Activated CD4-positive, alpha-beta T cell treated with anti-CD3 and anti-CD28 coated beads, Interleukin-2, amount 50 U/mL, for 48 hours (primary cell): ENCODE results near the gene MDM4.
"Not testable (repeated sequence)": the region's sequence is repeated elsewhere in the genome, so short reads cannot be mapped to it uniquely, and the experiment has no call there.

Source experiments
- DNase-seq, 2 experiments: peaks; one replicate each; pipeline ENCODE4 v3.0.0-alpha.2; 2020

MDM4 gene

DNA sequence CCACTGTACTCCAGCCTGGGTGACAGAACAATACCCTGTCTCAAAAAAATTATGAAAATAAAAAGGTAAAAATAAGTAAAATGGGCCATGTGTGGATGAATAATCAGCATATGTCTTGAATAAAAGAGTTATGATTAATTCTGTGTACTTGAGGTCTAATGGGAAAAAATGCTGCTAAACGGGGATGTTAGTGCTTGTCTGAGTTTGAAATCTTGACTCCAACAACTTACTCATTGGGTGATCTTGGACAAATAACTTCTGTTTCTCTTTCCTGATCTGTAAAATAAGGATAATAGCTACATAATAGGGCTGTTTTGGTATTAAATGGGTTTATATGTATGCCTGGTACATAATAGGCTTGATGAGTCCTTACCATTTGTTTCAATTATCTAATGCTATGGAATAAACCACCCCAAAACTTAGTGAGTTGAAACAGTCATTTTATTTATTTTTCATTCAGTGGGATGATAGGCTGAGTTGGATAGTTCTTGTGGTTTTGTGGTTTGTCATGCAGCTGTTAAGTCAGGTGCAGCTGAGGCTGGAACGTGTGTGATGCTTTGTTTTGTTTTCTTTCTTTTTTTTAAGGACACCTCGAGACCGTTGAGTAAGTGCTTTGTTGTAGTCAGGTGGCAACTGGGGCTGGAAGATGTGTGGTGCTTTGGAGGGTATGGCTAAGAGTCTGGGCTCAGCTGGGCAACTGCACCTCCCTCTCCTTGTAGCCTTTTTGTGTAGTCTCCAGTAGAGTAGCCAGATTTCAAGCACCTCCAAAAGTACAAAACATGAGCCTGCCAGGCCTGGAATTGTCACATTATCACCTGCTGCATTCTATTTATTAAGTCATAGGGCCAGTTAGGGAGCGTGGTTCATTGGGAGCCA lies 4.9 kb downstream of the MDM4 start:
- DNase-seq = peak; percentile 29 to 43

DNA sequence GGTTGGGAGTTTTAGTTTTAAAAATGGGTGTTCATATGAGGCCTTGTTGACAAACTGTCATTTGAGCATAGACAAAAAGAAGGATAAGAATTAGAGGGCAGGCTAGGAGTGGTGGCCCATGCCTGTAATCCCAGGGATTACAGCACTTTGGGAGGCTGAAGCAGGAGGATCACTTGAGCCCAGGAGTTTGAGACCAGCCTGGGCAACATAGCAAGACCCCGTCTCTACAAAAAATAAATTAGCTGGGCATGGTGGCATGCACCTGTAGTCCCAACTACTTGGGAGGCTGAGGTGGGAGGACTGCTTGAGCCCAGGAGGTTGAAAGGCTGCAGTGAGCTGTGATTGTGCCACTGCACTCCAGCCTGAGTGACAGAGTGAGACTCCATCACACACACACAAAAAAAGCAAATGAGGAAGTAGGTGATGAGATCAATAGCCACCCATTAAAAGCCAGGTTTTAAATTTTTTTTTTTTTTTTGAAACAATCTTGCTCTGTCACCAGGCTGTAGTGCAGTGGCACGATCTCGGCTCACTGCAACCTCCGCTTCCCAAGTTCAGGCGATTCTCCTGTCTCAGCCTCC lies 5.8 kb downstream of the MDM4 start:
- DNase-seq = not testable (repeated sequence)

DNA sequence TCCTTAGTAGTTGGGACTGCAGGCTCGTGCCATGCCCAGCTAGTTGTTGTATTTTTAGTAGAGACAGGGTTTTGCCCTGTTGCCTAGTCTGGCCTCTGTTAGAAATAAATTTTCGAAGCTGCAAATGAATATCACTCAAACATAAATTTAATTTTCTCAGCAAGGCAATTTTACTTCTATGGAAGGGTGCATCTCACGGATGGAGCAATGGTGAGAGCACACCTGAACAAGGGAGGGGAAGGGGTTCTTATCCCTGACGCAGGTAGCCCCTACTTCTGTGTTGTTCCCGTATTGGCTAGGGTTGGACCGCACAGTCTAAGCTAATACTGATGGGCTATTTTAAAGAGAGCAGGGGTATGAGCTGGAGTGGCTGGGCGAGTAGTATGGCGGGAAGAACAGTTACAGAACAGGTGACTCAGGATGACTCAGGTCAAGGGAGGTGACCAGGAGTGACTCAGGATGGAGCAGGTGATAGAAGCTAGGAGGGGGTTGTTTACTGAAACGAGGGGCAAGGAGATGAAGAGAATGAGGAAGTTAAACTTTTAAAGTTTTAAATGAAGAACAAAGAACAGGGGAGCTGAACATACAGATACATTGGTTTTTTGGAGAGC lies 7.5 kb downstream of the MDM4 start:
- DNase-seq = no peak

DNA sequence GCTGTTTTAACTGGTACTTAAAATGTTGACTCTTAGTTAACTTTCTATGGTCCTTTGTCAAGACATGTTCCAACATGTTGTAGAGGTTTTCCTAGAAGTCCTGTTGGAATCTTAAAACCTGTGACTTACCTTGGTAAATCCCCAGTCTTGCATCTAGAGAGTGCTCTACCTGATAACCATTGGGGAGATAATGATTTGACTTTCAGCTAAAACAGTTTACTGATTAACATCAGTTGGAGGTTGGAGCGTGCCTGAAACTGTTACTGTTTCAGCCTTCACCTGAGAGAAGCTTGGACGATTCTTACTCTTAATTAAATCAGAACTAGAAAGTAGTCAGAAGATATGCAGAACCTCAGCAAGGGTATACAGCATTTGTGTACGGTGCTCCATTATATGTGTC lies 8.8 kb downstream of the MDM4 start:
- DNase-seq = no peak

DNA sequence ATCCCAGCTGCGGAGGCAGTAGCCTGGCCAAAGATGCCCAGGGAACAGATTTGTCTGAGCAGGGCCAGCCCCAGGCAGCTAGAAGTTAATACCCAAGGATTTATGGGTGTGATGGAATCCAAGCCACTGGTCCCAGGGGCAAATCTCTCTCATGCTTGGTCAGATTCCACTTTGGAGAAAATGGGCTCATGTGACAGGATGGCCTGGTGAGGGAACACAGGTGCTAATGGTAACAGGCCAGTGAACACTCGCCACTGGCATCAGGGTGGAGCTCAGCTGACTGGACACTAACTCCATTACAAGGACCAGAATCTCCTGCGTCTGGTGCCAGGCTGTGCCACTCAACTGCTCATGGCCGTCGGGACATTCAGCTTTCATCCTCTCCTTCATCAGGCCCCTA lies 12.0 kb downstream of the MDM4 start:
- DNase-seq = no peak

DNA sequence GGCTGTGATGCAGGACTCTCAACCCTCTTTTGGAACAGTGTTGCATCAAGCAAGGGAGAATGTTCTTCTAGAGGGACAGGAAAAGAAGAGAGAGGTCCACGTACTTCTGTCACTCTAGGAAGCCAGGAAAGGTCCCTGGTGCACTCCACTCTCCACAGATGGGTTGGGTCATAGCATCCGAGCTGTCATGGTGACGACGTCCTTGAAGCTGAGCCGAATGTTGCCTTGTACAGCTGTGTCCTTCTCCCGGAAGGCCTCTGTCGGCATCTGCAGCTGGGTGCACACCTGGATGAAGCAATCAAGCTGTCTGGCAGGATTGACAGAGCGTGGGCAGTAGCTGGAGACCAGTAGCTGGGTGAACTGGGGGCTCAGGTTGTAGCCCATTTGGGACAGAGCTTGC lies 12.5 kb downstream of the MDM4 start:
- DNase-seq = no peak

DNA sequence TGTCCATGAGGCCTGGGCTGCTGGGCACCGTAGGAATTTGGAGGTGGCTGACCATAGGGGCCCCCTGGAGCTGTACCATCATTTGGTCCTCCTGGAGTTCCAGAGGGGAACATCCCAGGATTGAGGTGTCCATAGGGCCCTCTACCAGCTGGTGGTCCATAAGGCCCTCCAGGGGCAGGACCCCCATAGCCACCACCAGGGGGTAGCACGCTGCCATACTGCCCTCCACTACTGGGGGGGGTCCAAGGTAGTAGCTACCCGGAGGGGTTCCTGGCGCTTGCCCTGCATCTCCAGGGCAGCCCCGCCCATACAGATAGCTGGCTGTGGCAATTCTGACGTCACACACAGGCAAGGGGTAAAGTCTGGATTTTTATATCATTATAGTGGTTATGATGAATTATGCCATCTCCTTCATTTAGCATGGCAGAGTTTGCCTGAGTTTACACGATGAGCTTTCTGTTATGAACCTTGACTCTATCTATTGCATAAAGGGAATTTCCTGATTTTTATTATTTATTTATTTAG lies 13.2 kb downstream of the MDM4 start:
- no peak for DNase-seq

DNA sequence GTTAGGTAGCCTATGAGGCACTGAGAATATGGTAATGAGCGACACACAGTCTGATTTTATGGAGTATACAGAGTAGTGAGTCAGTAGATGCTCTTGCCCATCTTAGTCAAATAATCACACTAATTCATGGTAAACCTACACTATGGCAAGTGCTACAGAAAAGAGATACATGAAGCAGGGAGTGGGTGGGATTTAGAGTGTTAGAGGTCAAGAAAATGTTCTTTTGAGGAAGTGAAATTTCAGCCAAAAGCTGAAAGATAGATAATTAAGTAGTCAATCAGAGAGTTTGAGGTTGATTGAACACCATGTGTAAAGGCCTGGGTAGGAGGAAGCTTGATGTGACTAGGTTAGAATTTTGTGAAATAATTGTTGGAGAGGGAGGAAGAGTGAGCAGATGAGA lies 14.7 kb downstream of the MDM4 start:
- no peak for DNase-seq

DNA sequence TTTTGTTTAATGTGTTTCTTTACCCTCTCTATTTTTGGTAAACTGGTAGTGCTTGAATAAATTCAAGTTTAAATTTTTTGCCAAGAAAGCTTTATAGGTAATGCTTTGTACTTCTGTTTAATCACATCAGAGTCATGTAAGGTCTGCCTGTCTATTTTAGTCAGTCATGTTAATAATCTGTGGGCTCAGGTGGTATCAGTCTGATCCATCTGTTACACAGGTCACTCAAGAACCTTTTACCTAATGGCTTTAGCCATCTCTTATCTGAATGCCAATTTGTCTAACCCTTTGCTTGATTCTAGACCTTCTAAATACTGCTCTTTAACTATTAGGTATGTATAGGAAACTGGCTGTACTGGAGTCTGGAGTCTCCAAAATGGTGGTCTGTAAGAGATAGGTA lies 16.6 kb downstream of the MDM4 start:
- no peak for DNase-seq

DNA sequence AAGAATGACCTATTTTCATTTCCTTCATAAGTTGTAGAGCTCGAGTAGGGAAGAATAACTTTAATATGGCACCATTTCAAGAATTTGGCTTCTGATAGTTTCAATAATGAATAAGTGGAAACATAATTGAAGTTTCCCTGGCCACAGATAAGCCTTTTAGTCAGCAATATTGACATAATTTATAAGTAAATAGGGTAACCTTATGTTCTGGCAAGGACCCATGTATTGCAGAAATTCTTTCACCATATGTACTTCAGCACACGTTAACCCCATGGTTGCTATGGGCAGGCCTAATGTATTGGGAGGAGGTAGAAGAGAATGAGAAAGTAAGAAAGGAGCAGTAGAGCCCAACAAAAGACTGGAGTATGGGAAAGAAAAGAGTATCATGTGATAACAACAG lies 25.4 kb downstream of the MDM4 start:
- DNase-seq = no peak

DNA sequence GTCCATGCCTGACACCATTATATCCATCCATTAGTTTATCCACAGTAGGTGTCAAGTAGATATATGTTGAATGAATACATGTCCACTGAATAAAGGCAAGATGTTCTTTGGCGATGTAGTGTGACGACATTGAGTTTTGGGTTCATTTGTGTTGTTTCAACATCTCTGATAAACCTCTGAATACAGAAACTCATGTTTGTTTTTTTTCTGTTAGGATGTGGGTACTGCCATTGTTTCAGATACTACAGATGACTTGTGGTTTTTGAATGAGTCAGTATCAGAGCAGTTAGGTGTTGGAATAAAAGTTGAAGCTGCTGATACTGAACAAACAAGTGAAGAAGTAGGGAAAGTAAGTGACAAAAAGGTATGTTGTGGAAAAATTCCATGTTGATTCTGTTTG lies 28.1 kb downstream of the MDM4 start:
- no peak for DNase-seq

DNA sequence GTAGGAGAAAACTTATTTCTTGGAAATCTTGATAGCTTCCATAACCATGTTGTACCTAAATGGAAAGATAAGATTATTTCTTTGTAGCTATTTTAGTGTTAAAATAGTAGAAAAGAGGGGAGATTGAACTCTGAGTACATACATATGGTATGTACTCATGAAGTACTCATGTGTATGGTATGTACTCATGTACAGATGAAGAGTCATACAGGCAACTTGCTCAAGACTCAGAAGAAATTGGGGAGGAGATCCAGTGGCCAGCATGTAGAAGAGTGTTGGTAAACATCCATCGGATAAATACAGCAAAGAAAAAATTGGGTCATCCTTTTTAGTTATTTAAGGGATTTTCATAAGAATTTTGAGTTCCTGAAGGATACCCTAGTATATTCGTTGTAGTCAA lies 29.0 kb downstream of the MDM4 start:
- no peak for DNase-seq

DNA sequence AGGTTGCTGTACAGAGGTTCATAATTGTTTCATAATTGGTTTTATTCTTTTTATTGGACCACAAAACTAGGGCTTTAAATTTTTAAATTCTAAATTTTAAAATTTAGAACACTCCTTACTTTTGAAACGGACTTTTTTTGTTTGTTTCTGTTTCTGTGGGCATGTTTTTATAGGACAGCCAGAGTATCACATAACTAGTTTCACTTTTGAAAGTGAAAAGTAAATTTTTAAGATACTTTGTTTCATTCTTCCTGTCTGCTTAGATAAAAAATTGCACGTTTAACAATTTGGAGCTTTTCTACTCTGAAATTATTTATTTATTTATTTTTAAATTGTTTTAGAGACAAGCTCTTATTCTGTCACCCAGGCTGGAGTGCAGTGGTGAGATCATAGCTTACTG lies 29.7 kb downstream of the MDM4 start:
- no peak for DNase-seq

DNA sequence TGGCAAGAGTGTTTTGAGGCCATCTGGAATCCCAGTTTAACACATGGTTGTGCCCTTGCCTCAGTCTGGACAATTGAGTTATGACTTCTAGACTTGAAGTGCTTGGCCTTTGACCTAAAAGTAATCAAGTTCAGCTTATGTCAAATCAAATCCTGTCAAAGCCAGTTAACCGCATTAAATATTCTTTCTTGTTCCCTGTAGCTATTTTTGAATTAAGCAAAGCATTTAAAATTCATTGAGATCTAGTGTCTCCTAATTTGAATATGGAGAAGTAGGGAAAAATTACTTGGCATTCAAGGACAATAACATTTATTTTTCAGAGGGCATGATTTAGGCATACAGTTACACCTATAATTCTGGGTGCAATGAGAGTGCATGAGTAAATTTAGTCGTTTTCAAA lies 32.1 kb downstream of the MDM4 start:
- no peak for DNase-seq

DNA sequence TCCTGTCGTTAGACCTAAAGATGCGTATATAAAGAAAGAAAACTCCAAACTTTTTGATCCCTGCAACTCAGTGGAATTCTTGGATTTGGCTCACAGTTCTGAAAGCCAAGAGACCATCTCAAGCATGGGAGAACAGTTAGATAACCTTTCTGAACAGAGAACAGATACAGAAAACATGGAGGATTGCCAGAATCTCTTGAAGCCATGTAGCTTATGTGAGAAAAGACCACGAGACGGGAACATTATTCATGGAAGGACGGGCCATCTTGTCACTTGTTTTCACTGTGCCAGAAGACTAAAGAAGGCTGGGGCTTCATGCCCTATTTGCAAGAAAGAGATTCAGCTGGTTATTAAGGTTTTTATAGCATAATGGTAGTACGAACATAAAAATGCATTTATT lies 33.1 kb downstream of the MDM4 start:
- DNase-seq = no peak

DNA sequence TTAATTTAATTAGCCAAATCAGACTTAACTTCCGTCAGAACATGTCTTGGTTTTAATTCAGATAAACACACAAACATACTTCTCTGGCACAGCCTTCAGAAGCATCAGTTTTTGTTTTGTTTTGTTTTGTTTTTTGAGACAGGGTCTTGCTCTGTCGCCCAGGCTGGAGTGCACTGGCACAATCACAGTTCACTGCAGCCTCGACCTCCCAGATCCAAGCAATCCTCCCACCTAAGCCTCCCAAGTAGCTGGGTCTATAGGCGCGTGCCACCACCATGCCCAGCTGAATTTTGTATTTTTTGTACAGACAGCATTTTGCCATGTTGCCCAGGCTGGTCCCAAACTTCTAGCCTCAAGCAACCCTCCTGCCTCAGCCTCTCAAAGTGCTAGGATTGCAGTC lies 34.7 kb downstream of the MDM4 start:
- DNase-seq = no peak

DNA sequence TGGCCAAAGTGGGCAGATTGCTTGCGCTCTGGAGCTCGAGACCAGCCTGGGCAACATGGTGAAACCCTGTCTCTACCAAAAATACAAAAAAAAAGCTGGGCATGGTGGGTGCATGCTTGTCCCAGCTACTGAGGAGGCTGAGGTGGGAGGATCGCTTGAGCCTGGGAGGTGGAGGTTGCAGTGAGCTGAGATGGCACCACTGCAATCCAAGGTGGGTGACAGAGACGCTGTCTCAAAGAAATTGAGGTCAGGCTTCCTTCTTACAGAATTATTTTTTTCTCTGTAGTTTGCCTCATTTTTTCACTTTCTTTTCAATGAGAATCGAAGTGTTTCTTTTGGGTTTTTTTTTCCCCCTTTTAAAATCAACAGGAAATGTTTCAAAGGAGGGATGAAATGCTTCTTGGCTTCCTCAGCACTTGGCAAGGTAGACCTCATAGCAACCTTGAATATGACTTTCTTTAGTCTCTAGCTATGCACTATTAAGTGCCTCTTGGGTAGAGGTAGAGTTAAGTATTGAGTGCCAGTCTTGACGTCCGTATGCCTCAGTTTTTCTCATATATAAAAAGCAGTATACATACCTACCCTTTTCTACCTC lies 40.3 kb downstream of the MDM4 start:
- no peak for DNase-seq

DNA sequence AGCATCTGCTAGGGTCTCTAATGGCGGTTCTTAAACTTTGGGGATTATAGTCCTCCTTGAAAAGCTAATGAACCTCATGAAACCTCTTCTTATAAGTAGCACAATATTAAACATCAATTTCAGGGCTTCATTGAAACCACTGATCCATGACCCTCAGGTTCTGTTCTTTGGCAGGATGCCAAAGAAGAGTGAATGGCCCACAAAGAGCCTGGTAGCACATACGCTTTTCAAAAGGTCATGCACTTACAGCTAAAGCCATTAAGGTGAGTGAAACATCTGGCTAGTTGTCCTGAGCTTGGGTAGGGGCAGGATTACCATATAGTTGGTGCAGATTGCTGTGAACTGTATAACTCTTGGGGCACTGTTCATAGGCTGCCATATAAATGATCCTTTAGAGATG lies 42.3 kb downstream of the MDM4 start:
- DNase-seq = no peak

DNA sequence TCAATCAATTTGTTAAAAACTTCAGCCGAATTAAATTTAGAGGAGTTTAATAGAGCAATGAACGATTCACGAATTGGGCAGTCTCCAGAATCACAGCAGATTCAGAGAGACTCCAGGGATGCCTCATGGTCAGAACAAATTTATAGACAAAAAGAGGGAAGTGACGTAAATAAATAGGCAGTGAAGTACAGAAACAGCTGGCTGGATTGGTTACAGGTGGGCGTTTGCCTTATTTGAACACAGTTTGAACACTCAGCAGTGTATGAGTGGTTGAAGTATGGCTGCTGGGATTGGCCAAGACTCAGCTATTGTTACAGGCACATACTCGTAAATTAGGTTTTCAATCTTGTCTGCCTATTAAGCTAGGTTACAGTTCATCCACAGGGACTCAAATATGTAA lies 43.8 kb downstream of the MDM4 start:
- not testable (repeated sequence) for DNase-seq

DNA sequence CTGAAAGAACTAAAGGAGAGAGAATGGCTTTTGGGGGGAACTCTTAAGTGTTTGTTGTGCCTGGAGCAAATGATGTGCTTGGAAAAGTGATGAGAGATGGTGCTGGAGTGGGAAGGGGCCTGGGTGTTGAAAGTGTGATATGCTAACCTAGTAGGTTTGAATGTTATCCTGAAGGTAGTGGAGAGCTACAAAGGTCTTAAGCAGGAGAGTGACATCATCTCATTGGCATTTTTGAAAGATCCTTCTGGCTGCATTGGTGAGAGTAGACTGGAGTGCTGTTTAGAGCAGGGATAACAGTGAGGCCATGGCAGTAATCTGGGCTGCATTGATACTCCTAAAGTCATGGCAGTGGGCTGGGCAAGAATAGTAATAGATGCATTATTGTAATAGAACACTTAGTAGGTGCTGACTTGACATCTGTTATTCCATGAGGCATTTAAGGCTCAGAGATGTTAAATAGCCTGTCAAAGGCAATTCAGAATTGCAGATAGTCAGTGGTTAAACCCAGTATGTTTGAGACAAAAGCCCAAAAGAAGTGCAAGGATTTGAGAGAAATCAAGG lies 44.5 kb downstream of the MDM4 start:
- no peak for DNase-seq

DNA sequence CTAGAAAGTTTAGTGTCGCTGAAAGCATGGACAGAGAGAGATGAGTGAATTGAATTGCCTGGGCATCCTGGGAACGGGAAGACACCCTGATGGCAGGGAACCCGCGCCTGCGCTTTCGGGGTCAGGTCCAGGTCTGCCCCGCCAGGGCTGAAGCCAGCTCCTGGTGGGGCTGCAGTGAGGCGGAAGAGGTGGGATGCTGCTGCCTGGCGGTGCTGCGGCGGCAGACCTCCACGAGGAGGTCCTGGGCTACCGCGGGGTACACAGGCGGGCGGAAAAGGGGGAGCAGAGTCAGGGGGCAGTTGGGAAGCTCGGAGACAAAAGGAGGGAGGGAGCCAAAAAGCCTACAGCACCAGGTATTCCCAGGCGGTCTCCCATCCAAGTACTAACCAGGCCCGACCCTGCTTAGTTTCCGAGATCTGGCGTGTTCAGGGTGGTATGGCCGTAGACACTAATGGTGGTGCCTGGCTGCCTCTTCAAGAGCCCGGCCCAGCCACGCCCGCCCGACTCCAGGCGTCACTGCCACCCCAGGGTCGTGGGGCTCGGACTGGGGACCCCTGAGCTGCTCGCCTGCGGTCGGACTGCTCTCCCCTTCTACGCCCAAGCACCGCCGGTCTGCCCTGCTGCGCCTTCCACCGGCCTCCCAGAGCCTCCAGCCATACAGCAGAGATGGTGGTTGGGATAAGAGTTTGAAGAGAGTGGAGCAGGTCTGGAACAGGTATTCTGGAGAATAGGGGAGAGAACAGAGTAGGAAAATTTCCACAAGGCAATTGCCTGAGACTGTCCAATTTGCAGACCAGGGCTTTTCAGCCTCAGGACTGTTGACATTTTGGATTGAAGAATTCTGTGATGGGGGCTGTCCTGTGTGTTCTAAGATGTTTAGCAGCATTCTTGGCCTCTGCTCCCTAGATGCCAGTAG lies 46.1 kb downstream of the MDM4 start:
- DNase-seq = no peak

DNA sequence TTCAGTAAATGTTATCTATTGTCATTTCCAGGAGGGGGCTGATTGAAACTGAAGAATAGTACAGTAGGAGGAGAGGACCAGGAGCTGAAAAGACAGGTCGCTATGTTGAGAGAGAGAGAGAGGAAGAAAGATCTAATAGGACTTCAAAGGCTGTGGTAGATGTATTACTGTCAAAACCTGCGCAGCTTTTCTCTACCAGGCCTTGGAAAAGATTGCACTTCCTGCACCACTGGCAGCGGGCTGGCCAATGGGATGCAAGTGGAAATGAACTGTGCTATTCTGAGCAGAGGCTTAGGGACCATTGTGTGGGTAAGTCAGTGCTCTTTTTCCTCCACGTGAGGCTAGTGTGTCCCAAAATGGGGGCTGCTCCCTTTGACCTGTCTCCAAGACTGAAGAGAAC lies 47.1 kb downstream of the MDM4 start:
- DNase-seq = peak in 1 of 2 experiments; percentile 22
